ENCODE data around the gene PRH2. TPM values are rescaled to one million over a fixed set of nuclear protein-coding genes. Genes with fewer than 3 reads are reported as not detected.

PRH2 gene
- 0.34 TPM in 1 of 2 replicates, not detected in the other for total RNA-seq

GRCh38 chr12:10928746-10929286 is at the start of gene PRH2:
Gene PRH2 (plus strand): TSS chr12:10929236. CDS start chr12:10929274, 38 bp downstream.

GRCh38 chr12:10884086-10884725 is 44.8 kb upstream of the PRH2 start, which contains the start of gene PRH1:
Gene PRH1 (minus strand): TSS chr12:10884255. CDS start chr12:10884217, 38 bp downstream.

GRCh38 chr12:10909462-10909861 is 19.6 kb upstream of the PRH2 start, which contains the start of gene TAS2R13:
Gene TAS2R13 (minus strand): TSS chr12:10909562. CDS start chr12:10909298, 264 bp downstream.

GRCh38 chr12:10939163-10939562 is 10.1 kb downstream of the PRH2 start, which contains the start of gene TAS2R14:
Gene TAS2R14 (minus strand): TSS chr12:10939263. CDS start chr12:10939207, 56 bp downstream.

Other genes starting within 250 kb of the PRH2 start
- 186 and 340 TPM in 2 replicates for gene YBX3, start 205.9 kb upstream of the PRH2 start, total RNA-seq
- gene TAS2R7, start 126.6 kb upstream of the PRH2 start, total RNA-seq = not detected in 2 replicates
- 0.14 TPM in 1 of 2 replicates, not detected in the other for gene TAS2R8, start 122.0 kb upstream of the PRH2 start, total RNA-seq
- 0.14 TPM in 1 of 2 replicates, not detected in the other for gene TAS2R9, start 119.1 kb upstream of the PRH2 start, total RNA-seq
- gene TAS2R10, start 102.9 kb upstream of the PRH2 start, total RNA-seq = 1.4 TPM in 1 of 2 replicates, not detected in the other
- 1.4 TPM in 1 of 2 replicates, not detected in the other for gene PRR4, start 79.8 kb upstream of the PRH2 start, total RNA-seq
- gene PRH1, start 45.0 kb upstream of the PRH2 start, total RNA-seq = 4.1 and 15.9 TPM in 2 replicates
- gene TAS2R13, start 19.7 kb upstream of the PRH2 start, total RNA-seq = under 0.01 and 3.3 TPM in 2 replicates
- gene TAS2R14, start 10.0 kb downstream of the PRH2 start, total RNA-seq = 0.68 and 4.1 TPM in 2 replicates
- 0.34 and 5.9 TPM in 2 replicates for gene TAS2R50, start 57.7 kb downstream of the PRH2 start, total RNA-seq
- 0.34 and 6.2 TPM in 2 replicates for gene TAS2R20, start 69.1 kb downstream of the PRH2 start, total RNA-seq
- gene TAS2R19, start 93.4 kb downstream of the PRH2 start, total RNA-seq = 0.34 and 7.6 TPM in 2 replicates
- 0.68 and 5.6 TPM in 2 replicates for gene TAS2R31, start 102.2 kb downstream of the PRH2 start, total RNA-seq
- gene TAS2R46, start 133.1 kb downstream of the PRH2 start, total RNA-seq = 0.34 and 5.1 TPM in 2 replicates
- 0.34 TPM in 1 of 2 replicates, not detected in the other for gene TAS2R43, start 163.1 kb downstream of the PRH2 start, total RNA-seq
- 0.68 and 8.0 TPM in 2 replicates for gene TAS2R30, start 205.4 kb downstream of the PRH2 start, total RNA-seq
- gene SMIM10L1, start 242.0 kb downstream of the PRH2 start, total RNA-seq = 3.8 and 5.2 TPM in 2 replicates